ENCODE data around the gene UBE4A.
"Not testable (repeated sequence)": the region's sequence is repeated elsewhere in the genome, so short reads cannot be mapped to it uniquely, and the experiment has no call there.

UBE4A gene

GRCh38 chr11:118401151-118401879 is 41.9 kb downstream of the UBE4A start, which contains the start of gene ATP5MG:
Gene ATP5MG, plus strand, starts transcription at chr11:118401606. Its CDS starts 60 bp downstream, at chr11:118401666.
- Histone ChIP-seq H3K4me3 (ENCODE audit: low read length) (peak within 1 kb of the TSS; percentile 96), H3K4me1 (ENCODE audit: insufficient read depth, low read length) (no peaks in the 10 kb centered on the region), H3K9me3 (ENCODE audit: insufficient read depth, low read depth, low read length) (no peaks in the 10 kb centered on the region), H3K9ac (ENCODE audit: low read depth, low read length) (peak within 1 kb of the TSS; percentile 90), H3K36me3 (ENCODE audit: insufficient read depth, low read length) (peaks cover 31% of the 10 kb centered on the region), H3K27me3 (ENCODE audit: insufficient read depth, low read length) (no peaks in the 10 kb centered on the region), H3K27ac (ENCODE audit: low read depth, low read length) (peak within 1 kb of the TSS; percentile 94)
- WGBS, result under 1% methylated on average over 49 of the region's 51 CpGs

GRCh38 chr11:118401880-118402590 is 42.6 kb downstream of the UBE4A start:
- H3K27me3 ChIP-seq (ENCODE audit: insufficient read depth, low read length), result no peaks in the 10 kb centered on the region
- 8% methylated on average over 21 of the region's 22 CpGs for WGBS
- H3K36me3 ChIP-seq (ENCODE audit: insufficient read depth, low read length), result peaks cover 32% of the 10 kb centered on the region
- peak overlapping the region; percentile 90 for H3K9ac ChIP-seq (ENCODE audit: low read depth, low read length)
- no peaks in the 10 kb centered on the region for H3K9me3 ChIP-seq (ENCODE audit: insufficient read depth, low read depth, low read length)
- H3K4me3 ChIP-seq (ENCODE audit: low read length), result peak overlapping the region; percentile 96
- peak overlapping the region; percentile 94 for H3K27ac ChIP-seq (ENCODE audit: low read depth, low read length)
- H3K4me1 ChIP-seq (ENCODE audit: insufficient read depth, low read length), result no peaks in the 10 kb centered on the region

- not testable (repeated sequence) for H3K4me1 ChIP-seq (ENCODE audit: insufficient read depth, low read length); H3K9me3 ChIP-seq (ENCODE audit: insufficient read depth, low read depth, low read length); H3K27ac ChIP-seq (ENCODE audit: low read depth, low read length); H3K27me3 ChIP-seq (ENCODE audit: insufficient read depth, low read length)
- H3K36me3 ChIP-seq (ENCODE audit: insufficient read depth, low read length), result peaks cover 34% of the 10 kb centered on the region
- WGBS, result 87% methylated on average over 7 of the region's 7 CpGs
- peak overlapping the region; percentile 90; the same call in 1 of the 2 replicates for H3K9ac ChIP-seq (ENCODE audit: low read depth, low read length)
- peak overlapping the region; percentile 96 for H3K4me3 ChIP-seq (ENCODE audit: low read length)
These were observed 43.2 kb downstream of the UBE4A start for GRCh38 chr11:118402594-118402993.

- Histone ChIP-seq H3K4me1 (ENCODE audit: insufficient read depth, low read length) (no peaks in the 10 kb centered on the region), H3K9me3 (ENCODE audit: insufficient read depth, low read depth, low read length) (no peaks in the 10 kb centered on the region), H3K36me3 (ENCODE audit: insufficient read depth, low read length) (peaks cover 60% of the 10 kb centered on the region), H3K9ac (ENCODE audit: low read depth, low read length) (no peak overlapping the region), H3K4me3 (ENCODE audit: low read length) (no peak overlapping the region), H3K27ac (ENCODE audit: low read depth, low read length) (no peak overlapping the region), H3K27me3 (ENCODE audit: insufficient read depth, low read length) (no peaks in the 10 kb centered on the region)
- 94% methylated on average over 7 of the region's 7 CpGs for WGBS
These were observed 47.3 kb downstream of the UBE4A start for GRCh38 chr11:118406599-118407166.

- Histone ChIP-seq H3K4me3 (ENCODE audit: low read length) (no peak overlapping the region), H3K9me3 (ENCODE audit: insufficient read depth, low read depth, low read length) (no peaks in the 10 kb centered on the region), H3K4me1 (ENCODE audit: insufficient read depth, low read length) (peaks cover 2% of the 10 kb centered on the region; the same call in 1 of the 2 replicates), H3K9ac (ENCODE audit: low read depth, low read length) (no peak overlapping the region), H3K27me3 (ENCODE audit: insufficient read depth, low read length) (no peaks in the 10 kb centered on the region), H3K36me3 (ENCODE audit: insufficient read depth, low read length) (peaks cover 49% of the 10 kb centered on the region), H3K27ac (ENCODE audit: low read depth, low read length) (no peak overlapping the region)
- WGBS, result 94% methylated on average over 7 of the region's 7 CpGs
These were observed 50.8 kb downstream of the UBE4A start for GRCh38 chr11:118410055-118410745.

- H3K9me3 ChIP-seq (ENCODE audit: insufficient read depth, low read depth, low read length), result no peaks in the 10 kb centered on the region
- 91% methylated on average over 4 of the region's 4 CpGs for whole genome bisulfite sequencing
- H3K4me1 ChIP-seq (ENCODE audit: insufficient read depth, low read length), result peaks cover 15% of the 10 kb centered on the region; the same call in 1 of the 2 replicates
- no peak overlapping the region for H3K4me3 ChIP-seq (ENCODE audit: low read length)
- no peaks in the 10 kb centered on the region for H3K27me3 ChIP-seq (ENCODE audit: insufficient read depth, low read length)
- H3K27ac ChIP-seq (ENCODE audit: low read depth, low read length), result no peak overlapping the region
- no peak overlapping the region for H3K9ac ChIP-seq (ENCODE audit: low read depth, low read length)
- peaks cover 37% of the 10 kb centered on the region for H3K36me3 ChIP-seq (ENCODE audit: insufficient read depth, low read length)
These were observed 52.1 kb downstream of the UBE4A start for GRCh38 chr11:118411530-118411929.

- Histone ChIP-seq H3K27me3 (ENCODE audit: insufficient read depth, low read length) (no peaks in the 10 kb centered on the region), H3K27ac (ENCODE audit: low read depth, low read length) (0 out of 2 replicates have a peak overlapping the region, but pooled peaks have one; percentile 10), H3K4me1 (ENCODE audit: insufficient read depth, low read length) (peaks cover 19% of the 10 kb centered on the region; the same call in 1 of the 2 replicates), H3K4me3 (ENCODE audit: low read length) (no peak overlapping the region), H3K9me3 (ENCODE audit: insufficient read depth, low read depth, low read length) (no peaks in the 10 kb centered on the region), H3K9ac (ENCODE audit: low read depth, low read length) (no peak overlapping the region), H3K36me3 (ENCODE audit: insufficient read depth, low read length) (peaks cover 24% of the 10 kb centered on the region)
- 84% methylated on average over 1 of the region's 1 CpG for WGBS
These were observed 53.5 kb downstream of the UBE4A start for GRCh38 chr11:118412921-118413320.

- Histone ChIP-seq H3K27ac (ENCODE audit: low read depth, low read length) (peak overlapping the region; percentile 68), H3K27me3 (ENCODE audit: insufficient read depth, low read length) (no peaks in the 10 kb centered on the region), H3K4me1 (ENCODE audit: insufficient read depth, low read length) (peaks cover 22% of the 10 kb centered on the region; the same call in 1 of the 2 replicates), H3K36me3 (ENCODE audit: insufficient read depth, low read length) (peaks cover 2% of the 10 kb centered on the region; the same call in 1 of the 2 replicates), H3K9me3 (ENCODE audit: insufficient read depth, low read depth, low read length) (no peaks in the 10 kb centered on the region), H3K4me3 (ENCODE audit: low read length) (no peak overlapping the region), H3K9ac (ENCODE audit: low read depth, low read length) (peak overlapping the region; percentile 27; the same call in 1 of the 2 replicates)
- WGBS, result 84% methylated on average over 7 of the region's 8 CpGs
These were observed 55.8 kb downstream of the UBE4A start for GRCh38 chr11:118415062-118415738.

- no peak overlapping the region for H3K4me3 ChIP-seq (ENCODE audit: low read length)
- H3K4me1 ChIP-seq (ENCODE audit: insufficient read depth, low read length), result peaks cover 22% of the 10 kb centered on the region; the same call in 1 of the 2 replicates
- no peaks in the 10 kb centered on the region for H3K36me3 ChIP-seq (ENCODE audit: insufficient read depth, low read length)
- peak overlapping the region; percentile 68 for H3K27ac ChIP-seq (ENCODE audit: low read depth, low read length)
- H3K27me3 ChIP-seq (ENCODE audit: insufficient read depth, low read length), result no peaks in the 10 kb centered on the region
- peak overlapping the region; percentile 27; the same call in 1 of the 2 replicates for H3K9ac ChIP-seq (ENCODE audit: low read depth, low read length)
- H3K9me3 ChIP-seq (ENCODE audit: insufficient read depth, low read depth, low read length), result no peaks in the 10 kb centered on the region
These were observed 56.3 kb downstream of the UBE4A start for GRCh38 chr11:118415739-118416068.

GRCh38 chr11:118416900-118417299 is 57.5 kb downstream of the UBE4A start:
- H3K36me3 ChIP-seq (ENCODE audit: insufficient read depth, low read length); H3K27me3 ChIP-seq (ENCODE audit: insufficient read depth, low read length); H3K27ac ChIP-seq (ENCODE audit: low read depth, low read length); H3K9ac ChIP-seq (ENCODE audit: low read depth, low read length); H3K9me3 ChIP-seq (ENCODE audit: insufficient read depth, low read depth, low read length); H3K4me3 ChIP-seq (ENCODE audit: low read length): not testable (repeated sequence)
- H3K4me1 ChIP-seq (ENCODE audit: insufficient read depth, low read length), result peaks cover 22% of the 10 kb centered on the region; the same call in 1 of the 2 replicates

All from HUES64 (cell line).